Hindlimb muscle (tissue), 1 donor: Measurements from ENCODE around the gene MTARC1. TPM values are rescaled to one million over a fixed set of nuclear protein-coding genes. Genes with fewer than 3 reads are reported as not detected.

Source experiments
- DNase-seq: peaks from one replicate; pipeline ENCODE4 v3.0.0-alpha.2; 2013
- polyA plus RNA-seq: library from polyadenylated mRNA; unstranded; fragments of 120-200 nt; gene quantifications from one replicate; pipeline ENCODE4 v1.2.1, GENCODE V29; 2013; ENCODE audit not compliant: insufficient read length

Gene MTARC1
- polyA plus RNA-seq, 1 donor, result 5.7 TPM

DNA sequence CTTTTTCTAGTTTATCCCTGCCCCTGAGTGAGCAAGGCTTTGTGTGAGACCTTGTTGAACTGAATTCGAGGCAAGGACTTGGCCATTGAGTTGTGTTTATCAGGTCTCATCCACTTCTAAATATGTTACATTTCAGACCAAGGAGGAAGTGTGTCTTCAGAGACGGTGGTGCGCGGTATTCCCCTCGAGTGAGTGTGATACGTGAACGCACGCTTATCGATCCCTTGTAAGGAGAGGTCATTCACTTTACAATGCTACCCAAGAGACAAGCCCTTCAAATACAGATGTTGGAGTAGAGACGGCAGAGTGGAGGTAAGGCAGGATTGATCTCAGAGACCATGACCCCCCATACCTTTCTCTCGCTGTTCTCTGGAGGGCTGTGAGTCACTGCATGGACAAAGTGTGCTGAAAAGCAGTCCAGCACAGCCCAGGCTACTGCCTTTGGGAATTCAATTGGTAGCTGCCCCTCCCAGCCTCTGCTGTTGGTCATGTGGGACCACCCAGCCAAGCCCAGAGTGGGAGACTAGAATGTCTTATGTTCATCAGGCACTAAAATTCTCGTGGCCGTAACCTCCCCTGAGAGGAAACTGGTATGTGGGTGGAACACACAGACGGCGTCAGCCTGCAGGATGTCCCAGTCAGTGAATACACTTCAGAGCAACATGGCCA, 16.3 kb upstream of the MTARC1 start:
- no peak for DNase-seq

GRCh38 chr1:220772846-220773245, 13.9 kb upstream of the MTARC1 start:
- no peak for DNase-seq

DNA sequence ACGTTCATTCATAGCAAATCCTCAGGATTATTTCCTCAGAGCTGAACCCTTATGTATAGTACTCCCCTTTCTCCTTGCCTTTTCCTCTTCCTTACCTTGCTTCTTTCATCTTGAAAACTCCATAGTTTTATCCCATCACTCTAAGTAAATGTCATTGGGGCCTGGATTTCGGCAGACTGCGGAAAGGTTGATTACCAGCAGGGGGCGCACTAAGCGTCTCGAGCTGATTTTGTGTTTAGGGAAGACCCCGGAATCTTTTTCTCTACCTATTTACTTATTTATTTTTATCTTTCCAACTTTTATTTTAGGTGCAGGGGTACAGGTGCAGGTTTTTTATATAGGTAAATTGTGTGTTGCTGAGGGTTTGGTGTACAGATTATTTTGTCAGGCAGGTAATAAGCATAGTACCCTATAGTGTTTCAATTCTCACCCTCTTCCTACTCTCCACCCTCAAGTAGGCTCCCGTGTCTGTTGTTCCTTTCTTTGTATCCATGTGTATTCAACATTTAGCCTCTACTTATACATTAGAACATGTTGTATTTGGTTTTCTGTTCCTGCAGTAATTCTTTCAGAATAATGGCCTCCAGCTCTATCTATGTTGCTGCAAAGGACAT, 11.4 kb upstream of the MTARC1 start:
- DNase-seq, result no peak

DNA sequence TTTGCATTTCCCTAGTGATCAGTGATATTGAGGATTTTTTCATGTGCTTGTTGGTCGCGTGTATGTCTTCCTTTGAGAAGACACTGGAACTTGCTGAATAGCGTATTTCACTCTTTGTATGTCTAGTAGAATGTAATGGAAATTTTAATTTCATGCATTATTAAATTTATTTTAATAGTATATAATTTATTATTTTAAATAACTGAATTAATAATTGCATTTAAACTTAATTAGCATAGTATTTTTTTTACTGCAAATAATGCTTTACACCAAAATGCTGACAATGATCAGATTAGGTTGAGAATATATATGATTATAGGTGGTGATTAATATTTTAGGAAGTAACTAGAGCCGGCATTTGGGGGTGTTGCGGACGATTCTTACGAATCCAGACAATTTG, 10.5 kb upstream of the MTARC1 start:
- DNase-seq, result no peak

DNA sequence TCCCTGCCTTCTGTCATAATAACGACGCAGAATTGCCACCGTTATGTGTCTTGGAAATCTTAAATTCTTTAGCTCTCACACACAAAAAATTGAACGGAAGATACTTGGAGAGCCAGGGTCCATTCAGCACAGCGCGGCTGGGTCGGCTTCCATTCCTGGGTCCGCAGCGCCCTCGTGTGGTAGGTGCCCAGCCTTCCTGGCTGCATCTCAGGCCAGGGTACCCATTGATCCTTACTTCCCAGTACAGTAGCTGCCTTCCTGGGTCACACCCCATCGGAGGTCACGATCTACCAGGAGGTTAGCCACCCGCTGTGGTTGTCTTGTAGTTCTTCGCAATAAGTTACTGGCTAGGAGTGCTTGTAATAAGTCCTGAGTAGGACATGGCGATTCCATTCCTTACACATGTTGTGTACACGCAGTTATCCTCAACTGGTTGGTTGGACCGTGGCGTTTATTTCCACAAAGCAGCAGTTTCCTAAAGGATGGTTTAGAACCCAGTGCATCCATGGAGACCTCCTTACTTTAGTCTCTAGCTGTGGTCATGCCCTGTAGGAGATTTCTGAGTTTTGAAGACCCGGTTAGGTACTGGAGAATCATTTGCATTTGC, 9.9 kb upstream of the MTARC1 start:
- peak; percentile 79 for DNase-seq

- no peak for DNase-seq
Measured at GRCh38 chr1:220783453-220783852, 3.3 kb upstream of the MTARC1 start.

DNA sequence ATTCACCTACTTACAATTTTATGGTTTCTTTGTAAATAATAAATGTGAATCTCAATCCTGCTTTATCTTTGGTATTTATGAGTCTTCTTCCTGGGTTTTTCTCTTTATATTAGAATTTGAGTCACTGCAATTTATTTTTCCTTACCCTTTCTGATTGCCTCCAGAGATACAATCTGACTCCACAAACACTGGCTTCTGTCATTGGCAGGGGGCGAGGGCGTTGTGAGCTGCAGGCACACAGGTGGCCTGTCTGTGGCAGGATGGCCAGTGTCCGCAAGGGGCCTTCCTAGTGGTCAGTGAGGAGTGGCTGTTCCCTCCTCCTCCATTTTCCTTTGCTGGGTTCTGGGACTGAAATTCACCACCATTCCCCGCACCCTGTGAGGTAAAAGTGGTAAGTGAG, 2.0 kb upstream of the MTARC1 start:
- no peak for DNase-seq

DNA sequence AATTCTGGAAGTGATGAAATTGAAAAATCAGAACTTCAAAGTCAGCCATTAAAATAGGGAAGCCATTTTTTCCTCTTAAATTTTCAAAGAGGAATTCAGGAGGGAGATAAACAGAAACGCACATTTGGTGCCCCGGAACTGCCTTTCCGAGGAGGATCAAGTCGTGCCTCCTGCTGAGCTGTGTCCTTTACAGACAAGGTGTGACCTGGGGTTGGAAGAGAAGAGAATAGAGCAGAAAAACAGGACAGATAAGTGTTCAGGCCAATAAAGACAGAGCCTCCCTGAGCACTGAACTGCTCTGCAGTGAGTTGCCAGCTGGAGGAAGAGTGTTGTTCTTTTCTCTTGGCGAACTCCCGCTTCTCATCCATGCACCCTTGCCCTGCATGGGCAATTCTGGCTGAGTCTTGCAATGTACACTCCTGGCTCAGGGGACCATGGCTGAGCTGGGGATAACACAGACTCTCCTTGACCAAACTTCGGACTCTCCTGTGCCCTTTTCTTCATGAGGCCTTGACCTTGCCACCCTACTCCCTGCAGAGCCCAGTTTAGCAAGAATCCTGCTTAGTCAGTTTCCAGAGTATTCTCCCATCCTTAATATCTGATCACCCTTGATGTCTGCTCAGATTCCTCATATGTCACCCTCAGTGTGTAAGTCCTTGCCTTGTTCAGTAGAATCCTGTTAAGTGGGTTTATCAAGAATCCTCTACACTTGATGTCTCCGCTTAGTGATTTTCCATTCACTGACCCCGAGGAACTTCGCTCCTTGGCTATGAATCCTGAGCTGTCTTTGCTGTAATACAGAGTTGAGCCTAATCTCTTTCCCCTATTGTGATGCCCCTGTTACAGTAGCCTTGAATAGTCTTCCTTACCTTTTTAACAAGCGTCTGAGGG, 1.3 kb upstream of the MTARC1 start:
- DNase-seq, result no peak

DNA sequence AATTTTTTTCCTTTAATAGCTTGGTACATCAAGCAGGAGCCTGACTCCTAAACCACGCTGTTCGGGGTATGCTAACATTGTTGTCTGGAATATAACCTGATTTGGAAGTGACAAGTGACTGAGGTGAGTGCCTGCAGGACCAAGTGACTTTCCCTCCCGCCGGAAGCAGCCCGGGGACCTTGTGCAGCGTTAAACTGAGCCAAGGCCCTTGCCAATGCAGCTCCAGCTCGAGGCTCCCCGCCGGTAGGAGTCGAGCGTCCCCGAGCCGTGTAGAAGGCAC, 716 bp upstream of the MTARC1 start:
- DNase-seq, result no peak

- DNase-seq, result no peak
Measured at GRCh38 chr1:220787069-220787619, 431 bp downstream of the MTARC1 start.

- no peak for DNase-seq
Measured at GRCh38 chr1:220788900-220789299, 2.2 kb downstream of the MTARC1 start.

DNA sequence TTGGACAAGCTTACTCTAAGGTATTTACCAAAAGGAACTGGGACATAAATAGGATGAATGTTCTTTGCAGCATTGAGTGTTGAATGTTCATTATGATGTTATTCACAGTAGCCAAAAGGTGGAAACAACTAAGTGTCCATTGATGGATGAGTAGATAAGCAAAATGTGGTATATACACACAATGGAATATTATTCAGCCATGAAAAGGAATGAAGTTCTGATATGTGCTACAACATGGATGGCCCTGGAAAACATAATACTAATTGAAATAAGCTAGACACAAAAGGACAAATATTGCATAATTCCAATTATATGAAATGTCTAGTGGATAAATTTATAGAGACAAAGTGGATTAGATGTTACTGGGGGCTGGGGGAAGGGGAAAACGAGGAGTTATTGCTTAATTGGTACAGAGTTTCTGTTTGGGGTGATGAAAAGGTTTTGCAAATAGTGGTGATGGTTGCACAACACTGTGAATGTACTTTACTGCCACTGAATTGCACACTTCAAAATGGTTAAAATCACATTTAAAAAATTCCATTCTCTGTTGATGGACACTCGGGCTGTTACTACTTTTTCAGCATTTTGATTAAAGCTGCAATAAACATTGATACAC, 2.9 kb downstream of the MTARC1 start:
- DNase-seq, result no peak

GRCh38 chr1:220791285-220791684, 4.6 kb downstream of the MTARC1 start:
- no peak for DNase-seq

- no peak for DNase-seq
Measured at GRCh38 chr1:220791956-220792355, 5.2 kb downstream of the MTARC1 start.

- no peak for DNase-seq
Measured at GRCh38 chr1:220796530-220796929, 9.8 kb downstream of the MTARC1 start.

- no peak for DNase-seq
Measured at GRCh38 chr1:220797044-220797443, 10.3 kb downstream of the MTARC1 start.

- DNase-seq, result no peak
Measured at GRCh38 chr1:220797553-220797952, 10.8 kb downstream of the MTARC1 start.

DNA sequence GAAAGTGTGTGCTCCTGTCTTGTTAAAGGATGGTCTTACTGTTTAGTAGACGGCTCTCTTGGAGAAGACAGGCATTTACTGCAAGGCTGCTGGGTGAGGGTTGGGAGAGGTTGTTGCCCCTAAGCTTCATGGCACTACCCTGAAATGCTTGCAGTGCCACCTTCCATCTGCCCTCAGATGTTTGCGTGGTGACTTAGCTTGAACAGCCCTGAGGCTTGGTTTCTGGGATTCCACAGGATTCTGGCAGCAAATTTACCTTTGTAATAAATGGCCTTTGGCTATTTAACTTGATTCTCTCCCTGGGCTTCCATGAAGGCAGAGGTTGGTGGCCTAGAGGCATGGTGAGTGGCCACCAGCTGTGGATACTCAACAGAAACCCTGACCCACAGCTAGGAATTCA, 11.6 kb downstream of the MTARC1 start:
- no peak for DNase-seq

DNA sequence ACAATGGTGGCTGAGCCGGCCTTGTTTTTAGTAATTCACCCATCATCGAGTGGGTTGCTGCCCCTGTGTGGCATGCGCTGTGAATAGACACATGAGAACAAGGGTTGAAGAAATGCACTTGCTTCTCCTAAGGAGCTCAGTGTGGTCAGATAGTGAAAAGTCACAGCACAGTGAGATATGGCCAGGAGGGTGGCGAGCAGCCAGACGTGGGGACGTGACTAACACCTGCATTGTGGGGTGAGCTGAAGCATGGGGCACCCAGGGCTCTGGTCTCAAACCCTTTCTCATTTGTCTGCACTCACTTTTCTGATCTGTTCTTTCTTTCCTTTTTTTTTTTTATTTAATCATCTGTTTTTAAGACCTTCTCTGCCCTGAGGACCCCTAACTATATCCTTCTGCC, 13.5 kb downstream of the MTARC1 start:
- no peak for DNase-seq

DNA sequence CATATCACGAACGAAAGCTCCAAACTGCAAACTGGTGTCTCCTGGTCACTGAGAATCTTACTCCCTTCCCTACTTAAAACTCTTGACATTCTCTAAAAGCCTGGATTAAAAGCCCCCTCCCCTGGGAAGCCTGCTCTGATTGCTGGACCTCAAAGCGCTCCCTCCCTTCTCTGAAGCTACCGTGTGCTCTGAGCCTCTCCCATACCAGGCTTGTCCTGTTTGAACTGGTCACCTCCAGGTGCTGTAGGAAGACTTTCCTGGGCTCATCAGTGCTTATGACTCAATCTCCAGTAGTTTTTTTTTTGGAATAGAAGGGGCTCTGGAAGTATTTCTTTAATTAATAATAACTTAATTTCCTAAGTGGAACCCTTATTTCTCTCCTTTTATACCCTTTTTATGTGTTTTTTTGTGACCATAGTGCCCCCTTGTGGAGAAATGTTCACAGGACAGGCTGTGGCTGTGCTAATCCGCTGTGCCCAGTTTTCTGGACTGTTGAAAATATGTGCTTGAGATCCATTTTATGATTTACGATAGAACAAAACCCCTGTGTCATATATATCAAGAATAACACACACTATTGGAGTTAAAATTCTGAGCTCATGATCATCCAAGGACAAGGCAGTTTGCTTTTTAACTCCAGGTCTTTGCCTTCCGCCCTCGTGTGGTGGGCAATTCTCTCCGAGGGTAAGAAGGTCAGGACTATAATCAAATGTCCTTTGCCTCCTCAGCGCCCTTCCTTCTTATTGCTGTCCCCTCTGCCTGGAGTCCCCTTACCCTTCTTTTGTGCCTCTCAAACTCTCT, 16.9 kb downstream of the MTARC1 start:
- no peak for DNase-seq

DNA sequence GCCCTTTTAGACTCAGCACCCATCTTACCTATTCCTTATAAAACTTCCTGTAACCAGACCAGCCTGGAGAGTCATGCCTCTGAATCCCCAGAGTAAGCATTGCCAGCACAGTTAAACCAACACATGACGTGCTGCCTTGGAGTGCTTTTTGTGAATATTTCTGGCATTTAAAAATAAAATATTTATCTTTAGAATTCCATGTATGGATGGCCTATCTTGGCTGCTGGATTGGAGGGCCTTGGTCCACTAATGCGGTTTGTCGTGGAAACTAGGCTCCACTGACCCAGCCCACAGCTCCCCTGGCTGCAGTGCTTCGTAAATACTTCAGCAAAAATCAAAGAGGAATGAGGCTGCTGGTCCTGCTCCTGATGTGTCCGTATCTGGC, 17.5 kb downstream of the MTARC1 start:
- no peak for DNase-seq

- DNase-seq, result no peak
Measured at GRCh38 chr1:220806408-220806807, 19.7 kb downstream of the MTARC1 start.
